Activated T-cell treated with anti-CD3 and anti-CD28 coated beads for 24 hours (primary cell): ENCODE data around the gene LBX1.
"Not testable (repeated sequence)": the region's sequence is repeated elsewhere in the genome, so short reads cannot be mapped to it uniquely, and the experiment has no call there.

Experiments
- DNase-seq: peaks from one replicate; pipeline ENCODE4 v3.0.0-alpha.2; 2020; ENCODE audit warnings: low read depth

The LBX1 gene

GRCh38 chr10:101202667-101203066, 26.6 kb downstream of the LBX1 start:
- DNase-seq, result not testable (repeated sequence)

- not testable (repeated sequence) for DNase-seq
Observed at GRCh38 chr10:101198326-101198977, 30.8 kb downstream of the LBX1 start.

DNA sequence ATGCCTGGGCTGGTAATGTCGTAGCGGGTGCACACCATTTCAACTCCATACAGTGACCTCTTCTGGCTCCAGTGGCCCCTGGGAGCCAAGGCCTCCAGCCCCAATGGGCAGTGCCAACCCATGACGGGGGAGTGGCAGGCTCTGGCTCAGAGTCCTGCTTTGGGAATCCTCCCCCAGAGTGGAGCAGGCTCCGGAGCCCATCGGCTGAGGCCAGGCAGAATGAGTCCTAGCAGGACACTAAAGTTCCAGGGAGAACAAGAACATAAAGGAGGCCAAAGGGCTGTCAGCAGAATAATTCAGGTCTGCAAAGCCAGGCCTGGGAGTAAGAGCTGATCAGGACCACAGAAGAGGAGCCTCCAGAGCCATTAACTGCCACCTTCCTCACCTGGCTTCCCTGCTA, 33.3 kb downstream of the LBX1 start:
- DNase-seq, result no peak

GRCh38 chr10:101189461-101190401, 39.5 kb downstream of the LBX1 start:
- no peak for DNase-seq

GRCh38 chr10:101188942-101189341, 40.3 kb downstream of the LBX1 start:
- DNase-seq, result no peak

- no peak for DNase-seq
Observed at GRCh38 chr10:101183458-101184183, 45.6 kb downstream of the LBX1 start.

- DNase-seq, result no peak
Observed at GRCh38 chr10:101182936-101183335, 46.3 kb downstream of the LBX1 start.
